CD4-positive, alpha-beta T cell treated with Interleukin-4 for 4 hours (primary cell): ENCODE measurements around the gene PRRT3.
"Not testable (repeated sequence)": the region's sequence is repeated elsewhere in the genome, so short reads cannot be mapped to it uniquely, and the experiment has no call there.

Experiments used
- DNase-seq: peaks from one replicate; pipeline ENCODE4 v3.0.0-alpha.2; 2020

The PRRT3 gene

DNA sequence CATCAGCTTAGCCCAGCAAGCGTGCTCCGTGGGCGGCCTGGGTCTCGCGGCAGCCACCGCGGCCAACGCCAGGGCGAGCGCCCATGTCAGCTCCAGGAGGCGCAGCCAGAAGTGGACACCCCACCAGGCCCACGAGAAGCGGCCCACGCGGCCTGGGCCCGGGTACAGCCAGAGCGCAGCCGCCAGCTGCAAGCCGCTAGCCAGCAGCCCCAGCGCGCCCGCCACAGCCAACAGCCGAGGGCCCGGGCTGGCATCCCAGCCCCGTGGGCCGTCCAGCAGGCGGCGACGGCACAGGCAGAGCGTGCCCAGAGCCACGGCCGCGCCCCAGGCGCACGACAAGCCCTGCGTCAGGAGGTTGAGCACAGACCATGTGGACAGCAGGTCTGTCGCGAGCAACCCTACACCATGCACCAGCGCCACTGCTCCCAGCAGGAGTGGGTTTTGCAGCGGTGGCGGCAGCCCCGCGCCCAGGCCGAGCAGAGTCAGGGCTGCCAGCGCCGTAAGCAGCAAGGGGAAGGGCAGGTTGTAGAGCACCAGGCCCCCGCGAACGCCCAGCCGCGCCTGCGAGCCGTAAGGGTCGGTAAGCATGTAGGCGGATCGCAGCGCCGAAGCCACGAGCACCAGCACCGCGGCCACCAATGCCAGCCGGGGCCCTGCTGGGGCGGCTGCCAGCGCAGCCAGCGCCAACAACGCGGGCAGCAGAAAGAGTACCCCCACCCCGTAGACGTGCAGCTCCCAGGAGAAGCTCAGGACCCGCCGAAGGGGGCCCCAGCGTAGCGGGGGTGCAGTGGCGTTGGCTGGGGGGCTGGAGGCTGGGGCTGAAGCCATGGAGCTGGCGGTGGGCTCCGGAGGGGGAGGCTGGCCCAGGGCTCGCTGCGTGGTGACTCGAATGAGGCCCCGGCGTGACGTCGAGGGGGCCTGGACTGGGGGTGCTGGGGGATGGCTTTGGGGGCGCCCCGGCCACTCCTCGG, 4.9 kb downstream of the PRRT3 start:
- DNase-seq = no peak

DNA sequence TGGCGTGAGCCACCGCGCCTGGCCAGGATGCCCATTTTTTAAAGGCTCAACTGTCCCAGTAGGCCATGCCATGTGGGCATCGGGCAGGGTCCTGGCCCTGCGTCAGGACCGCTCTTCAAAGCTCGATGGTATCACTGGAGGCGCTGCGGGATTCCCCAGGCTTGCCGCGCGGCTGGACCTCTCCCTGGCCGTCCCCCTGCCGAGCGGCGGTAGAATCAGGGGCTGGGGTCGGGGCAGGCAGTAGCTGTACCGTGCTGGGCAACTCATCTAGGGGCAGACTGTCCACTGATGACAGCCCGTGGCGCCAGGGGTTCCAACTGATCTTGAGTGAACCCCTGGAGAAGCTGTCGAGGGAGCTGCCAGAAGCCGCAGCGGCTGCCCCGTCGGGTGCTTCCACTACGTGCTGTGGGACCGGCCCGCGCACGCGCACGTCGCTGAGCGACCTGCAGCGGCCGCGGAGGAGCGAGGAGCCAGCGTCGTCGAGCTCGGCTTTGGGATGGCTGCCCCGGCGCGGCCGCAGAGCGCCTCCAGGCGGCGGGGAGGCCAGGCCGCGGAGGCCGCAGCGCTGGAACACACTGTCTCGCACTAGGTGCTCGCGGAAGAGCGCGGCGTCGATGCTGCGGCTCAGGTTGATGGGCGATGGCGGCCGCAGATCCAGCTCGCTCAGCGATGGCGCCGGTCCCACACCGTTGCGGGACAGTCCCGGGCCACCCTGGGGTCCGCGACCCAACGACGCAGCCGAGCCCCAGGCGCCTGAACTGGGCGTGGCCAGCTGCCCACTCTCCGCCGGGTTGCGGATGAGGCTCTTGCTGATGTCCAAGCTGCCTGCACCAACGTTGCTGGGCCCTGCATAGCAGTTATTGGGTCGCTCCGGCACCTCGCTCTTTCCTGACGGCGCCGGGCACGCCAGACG, 5.8 kb downstream of the PRRT3 start:
- peak; percentile 81 for DNase-seq

DNA sequence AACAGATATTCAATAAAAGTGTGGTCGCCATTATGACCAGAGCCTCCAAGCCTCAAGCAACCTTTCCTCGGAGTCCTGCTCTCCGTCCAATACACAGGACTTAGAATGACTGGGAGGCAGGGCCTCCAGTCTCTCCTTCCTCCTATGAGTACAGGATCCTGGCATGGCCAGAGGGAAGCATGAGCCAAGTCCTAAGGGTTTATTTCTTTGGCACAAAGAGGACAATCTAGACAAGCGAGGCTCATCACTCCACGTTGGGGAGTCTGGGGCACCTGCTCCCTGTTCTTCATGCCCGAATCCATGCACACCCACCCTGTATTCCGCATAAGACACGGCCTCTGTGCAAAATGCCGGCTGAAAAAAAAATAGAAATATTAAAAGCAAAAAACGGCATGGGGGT, 6.8 kb downstream of the PRRT3 start:
- DNase-seq = no peak

DNA sequence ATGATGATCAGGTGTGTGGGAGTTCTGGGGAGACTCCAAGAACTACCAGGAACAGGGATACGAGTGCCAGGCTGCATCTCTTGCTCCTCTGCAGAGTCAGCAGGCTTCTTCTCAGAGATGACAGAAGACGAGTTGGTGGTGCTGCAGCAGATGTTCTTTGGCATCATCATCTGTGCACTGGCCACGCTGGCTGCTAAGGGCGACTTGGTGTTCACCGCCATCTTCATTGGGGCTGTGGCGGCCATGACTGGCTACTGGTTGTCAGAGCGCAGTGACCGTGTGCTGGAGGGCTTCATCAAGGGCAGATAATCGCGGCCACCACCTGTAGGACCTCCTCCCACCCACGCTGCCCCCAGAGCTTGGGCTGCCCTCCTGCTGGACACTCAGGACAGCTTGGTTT, 7.9 kb downstream of the PRRT3 start:
- no peak for DNase-seq

DNA sequence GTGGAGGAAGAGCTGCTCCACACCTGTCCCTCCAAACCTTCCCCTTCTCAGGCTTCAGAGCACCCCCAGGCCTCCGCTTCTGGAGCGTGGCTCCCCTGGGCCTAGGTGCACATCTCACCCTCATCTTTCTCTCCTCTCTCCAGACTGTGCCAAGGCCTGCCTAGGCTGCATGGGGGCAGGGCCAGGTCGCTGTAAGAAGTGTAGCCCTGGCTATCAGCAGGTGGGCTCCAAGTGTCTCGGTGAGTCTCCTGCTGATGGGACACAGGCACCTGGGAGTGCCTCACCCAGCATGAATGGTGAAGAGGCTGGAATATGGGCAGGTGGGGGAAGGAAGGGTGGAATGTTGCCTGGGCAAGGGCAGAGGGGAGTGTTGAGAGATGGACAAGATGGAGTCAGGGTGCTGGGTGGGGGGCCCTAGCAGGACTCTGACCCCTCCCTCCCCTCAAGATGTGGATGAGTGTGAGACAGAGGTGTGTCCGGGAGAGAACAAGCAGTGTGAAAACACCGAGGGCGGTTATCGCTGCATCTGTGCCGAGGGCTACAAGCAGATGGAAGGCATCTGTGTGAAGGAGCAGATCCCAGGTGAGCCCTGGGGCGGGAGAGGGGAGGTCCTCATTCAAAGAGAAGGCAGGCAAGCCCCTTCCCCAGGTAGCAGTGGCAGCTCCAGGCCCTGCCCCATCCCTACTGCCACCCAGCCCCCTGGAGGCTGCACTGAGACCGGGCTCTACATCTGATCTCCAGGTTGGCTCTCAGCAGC, 9.1 kb downstream of the PRRT3 start:
- DNase-seq = no peak

DNA sequence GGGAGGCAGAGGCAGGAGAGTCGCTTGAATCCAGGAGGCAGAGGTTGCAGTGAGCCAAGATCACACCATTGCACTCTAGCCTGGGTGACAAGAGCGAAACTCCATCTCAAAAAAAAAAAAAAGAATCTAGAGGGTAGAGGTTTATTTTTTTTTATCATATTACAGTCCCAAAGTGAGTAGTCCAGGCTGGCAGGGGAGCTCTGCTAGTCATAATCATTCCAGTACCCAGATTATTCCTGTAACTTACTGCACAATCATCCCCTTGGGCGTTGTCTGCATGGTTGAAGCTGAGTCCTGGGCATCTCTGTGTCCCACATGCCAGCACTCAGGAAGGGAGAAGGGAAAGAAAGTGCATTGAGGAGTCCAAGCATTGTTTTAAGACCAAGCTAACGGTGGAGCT, 10.0 kb downstream of the PRRT3 start:
- no peak for DNase-seq

DNA sequence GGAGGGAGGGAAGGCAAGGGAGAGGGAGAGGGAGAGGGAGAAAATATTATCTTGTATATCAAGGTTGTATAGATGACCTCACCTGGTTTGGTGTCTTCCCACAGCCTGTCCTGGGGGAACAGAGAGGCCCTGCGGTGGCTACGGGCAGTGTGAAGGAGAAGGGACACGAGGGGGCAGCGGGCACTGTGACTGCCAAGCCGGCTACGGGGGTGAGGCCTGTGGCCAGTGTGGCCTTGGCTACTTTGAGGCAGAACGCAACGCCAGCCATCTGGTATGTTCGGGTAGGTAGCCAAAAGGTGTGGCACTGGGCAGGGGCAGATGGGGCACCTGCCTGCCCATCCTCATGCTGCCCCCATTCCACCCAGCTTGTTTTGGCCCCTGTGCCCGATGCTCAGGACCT, 11.5 kb downstream of the PRRT3 start:
- no peak for DNase-seq

DNA sequence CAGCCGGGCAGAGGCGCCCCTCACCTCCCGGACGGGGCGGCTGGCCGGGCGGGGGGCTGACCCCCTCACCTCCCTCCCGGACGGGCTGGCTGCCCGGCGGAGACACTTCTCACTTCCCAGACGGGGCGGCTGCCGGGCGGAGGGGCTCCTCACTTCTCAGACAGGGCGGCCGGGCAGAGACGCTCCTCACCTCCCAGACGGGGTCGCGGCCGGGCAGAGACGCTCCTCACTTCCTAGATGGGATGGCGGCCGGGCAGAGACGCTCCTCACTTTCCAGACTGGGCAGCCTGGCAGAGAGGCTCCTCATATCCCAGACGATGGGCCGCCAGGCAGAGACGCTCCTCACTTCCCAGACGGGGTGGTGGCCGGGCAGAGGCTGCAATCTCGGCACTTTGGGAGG, 12.3 kb downstream of the PRRT3 start:
- not testable (repeated sequence) for DNase-seq

DNA sequence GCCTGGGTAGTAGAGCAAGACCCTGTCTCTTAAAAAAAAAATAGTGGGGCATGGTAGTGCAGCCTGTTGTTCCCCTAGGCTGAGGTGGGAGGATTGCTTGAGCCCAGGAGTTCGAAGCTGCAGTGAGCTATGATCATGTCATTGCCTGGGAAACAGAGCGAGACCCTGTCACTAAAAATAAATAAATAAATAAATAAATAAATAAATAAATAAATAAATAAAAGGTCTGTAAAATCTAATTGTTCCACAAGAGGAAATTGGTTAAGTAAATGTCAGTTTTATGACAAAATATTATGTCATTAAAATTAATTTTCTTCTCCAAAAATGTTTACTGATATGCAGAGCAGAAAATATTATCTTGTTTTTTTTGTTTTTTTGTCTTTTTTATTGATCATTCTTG, 13.2 kb downstream of the PRRT3 start:
- no peak for DNase-seq

DNA sequence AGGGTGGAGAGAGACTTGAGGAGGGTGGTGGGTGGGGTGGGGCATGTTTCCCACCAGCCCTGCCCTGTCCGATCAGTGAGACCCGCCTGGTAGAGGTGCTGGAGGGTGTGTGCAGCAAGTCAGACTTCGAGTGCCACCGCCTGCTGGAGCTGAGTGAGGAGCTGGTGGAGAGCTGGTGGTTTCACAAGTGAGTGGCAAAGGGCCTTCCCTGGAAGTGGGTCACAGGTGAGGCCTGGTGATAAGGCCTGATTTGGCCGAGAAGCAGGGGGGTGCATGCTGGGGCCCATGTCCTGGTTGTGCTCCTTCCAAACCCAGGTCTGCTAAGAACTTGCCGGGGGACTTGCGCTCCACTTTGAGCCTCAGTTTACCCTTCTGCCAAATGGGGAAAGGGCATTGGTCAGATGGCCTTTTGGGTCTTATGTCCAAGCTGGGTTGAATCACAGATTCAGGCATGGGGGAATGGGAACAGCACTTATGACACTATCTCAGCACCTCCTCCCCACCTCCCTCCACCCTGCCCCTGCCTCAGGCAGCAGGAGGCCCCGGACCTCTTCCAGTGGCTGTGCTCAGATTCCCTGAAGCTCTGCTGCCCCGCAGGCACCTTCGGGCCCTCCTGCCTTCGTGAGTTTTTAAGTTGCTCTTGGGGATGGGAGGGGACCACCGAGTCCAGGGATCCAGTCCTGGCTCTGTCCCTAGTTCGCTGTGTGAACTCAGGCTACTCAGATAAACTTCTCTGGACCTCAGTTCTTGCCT, 14.5 kb downstream of the PRRT3 start:
- DNase-seq = no peak

DNA sequence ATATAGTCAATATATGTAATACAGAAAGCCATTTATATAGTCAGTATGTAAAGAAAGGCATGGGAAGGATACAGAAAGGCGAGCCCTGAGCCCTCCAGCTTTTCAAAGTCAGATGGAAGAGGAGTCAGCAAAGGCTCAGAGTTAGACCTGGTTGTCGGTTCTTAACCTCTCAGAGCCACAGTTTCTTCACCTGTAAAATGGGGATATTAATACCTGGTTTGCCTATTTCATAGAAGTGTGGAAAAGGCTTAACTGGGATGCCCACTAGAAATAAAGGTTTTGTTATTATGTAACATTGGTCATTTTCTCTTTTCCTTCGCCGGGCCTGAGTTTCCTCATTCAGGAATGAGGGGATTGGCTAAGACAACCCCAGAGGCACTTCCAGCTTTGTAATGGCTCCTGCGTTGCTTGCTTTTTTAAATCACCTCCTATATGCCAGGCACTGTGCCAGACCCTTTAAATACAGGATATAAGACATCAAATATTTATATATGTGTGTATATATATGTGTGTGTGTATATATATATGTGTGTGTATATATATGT, 16.2 kb downstream of the PRRT3 start:
- DNase-seq = no peak

DNA sequence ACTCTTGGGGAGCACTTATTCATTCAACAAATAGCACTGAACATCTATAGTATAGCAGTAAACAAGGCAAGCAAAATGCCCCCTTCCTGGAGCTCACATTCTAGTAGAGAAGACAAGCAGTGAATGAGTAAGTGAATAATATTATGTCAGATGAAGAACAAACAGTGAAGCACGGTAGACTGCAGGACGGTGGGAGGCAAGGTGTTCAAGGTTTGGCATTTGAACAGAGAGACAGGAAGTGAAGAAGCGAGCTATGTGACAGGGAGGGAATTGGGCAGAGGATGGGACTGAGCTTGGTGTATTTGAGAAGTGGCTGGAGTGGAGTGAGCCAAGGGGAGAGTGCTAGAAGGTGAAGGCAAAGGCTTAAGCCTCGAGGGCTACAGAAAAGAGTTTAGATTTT, 17.2 kb downstream of the PRRT3 start:
- no peak for DNase-seq

DNA sequence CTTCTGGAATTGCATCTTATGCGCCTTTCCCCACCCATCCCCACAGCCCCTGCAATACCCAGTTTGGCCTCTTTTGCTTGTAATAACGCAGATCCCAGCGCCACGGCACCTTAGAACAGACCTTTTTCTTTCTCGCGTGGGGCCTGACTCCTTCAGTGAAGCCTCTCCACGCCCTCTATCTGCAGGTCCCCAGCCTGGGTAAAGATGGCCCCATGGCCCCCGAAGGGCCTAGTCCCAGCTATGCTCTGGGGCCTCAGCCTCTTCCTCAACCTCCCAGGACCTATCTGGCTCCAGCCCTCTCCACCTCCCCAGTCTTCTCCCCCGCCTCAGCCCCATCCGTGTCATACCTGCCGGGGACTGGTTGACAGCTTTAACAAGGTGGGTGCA, 18.0 kb downstream of the PRRT3 start:
- DNase-seq = peak; percentile 28

DNA sequence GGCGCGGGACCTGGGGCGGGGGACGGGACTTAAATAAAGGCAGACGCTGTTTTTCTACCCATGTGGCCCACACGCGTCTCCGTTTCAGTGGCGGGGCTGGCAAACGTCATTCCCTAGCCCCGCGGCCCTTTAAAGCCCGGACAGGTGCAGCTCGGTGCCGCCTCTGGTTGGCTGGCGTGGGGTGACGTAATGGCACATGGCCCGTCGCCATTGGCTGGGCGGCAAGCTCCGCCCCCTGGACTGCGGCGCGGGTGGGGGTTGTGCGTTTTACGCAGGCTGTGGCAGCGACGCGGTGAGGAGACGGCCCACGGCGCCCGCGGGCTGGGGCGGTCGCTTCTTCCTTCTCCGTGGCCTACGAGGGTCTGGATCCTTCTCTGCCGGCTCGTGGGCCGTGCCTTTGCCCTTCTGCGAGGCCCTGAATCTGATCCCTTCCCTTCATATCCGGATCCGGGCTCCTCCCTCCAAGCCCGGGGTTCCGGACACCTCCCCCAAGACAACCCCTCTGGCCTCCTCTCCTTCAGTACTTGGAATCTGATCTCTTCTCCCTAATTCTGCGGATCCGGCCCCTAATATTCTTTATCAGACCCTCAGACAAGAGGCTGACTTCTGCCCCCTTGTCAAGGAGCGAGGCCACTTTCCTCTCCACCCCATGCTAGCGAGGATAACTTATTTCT, 18.5 kb downstream of the PRRT3 start, which contains the start of gene CRELD1:
TSS of gene CRELD1 (plus strand) at position 274 of the 674 bp plus-strand sequence. CDS start 605 bp downstream, outside the sequence.
- DNase-seq = peak; percentile 97

DNA sequence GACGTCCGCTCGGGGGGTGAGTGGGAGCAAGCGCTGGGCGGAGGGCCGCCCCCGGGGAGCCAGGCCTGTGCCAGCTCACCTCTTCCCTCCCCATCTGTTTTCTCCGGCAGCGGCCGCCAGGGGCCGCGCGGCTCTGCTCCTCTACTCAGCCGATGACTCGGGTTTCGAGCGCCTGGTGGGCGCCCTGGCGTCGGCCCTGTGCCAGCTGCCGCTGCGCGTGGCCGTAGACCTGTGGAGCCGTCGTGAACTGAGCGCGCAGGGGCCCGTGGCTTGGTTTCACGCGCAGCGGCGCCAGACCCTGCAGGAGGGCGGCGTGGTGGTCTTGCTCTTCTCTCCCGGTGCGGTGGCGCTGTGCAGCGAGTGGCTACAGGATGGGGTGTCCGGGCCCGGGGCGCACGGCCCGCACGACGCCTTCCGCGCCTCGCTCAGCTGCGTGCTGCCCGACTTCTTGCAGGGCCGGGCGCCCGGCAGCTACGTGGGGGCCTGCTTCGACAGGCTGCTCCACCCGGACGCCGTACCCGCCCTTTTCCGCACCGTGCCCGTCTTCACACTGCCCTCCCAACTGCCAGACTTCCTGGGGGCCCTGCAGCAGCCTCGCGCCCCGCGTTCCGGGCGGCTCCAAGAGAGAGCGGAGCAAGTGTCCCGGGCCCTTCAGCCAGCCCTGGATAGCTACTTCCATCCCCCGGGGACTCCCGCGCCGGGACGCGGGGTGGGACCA, 19.2 kb downstream of the PRRT3 start:
- DNase-seq = peak; percentile 88

DNA sequence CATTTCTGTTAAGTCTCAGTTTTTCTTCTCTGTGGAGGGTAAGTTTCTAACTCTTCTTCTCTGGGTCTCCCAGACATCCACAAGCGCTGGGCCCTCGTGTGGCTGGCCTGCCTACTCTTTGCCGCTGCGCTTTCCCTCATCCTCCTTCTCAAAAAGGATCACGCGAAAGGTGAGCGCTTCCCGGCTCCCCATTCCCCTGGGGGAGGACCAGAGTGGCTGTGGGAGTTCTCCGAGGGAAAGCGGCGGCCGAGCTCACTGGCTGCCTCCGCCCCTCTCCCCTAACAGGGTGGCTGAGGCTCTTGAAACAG, 19.7 kb downstream of the PRRT3 start:
- no peak for DNase-seq

DNA sequence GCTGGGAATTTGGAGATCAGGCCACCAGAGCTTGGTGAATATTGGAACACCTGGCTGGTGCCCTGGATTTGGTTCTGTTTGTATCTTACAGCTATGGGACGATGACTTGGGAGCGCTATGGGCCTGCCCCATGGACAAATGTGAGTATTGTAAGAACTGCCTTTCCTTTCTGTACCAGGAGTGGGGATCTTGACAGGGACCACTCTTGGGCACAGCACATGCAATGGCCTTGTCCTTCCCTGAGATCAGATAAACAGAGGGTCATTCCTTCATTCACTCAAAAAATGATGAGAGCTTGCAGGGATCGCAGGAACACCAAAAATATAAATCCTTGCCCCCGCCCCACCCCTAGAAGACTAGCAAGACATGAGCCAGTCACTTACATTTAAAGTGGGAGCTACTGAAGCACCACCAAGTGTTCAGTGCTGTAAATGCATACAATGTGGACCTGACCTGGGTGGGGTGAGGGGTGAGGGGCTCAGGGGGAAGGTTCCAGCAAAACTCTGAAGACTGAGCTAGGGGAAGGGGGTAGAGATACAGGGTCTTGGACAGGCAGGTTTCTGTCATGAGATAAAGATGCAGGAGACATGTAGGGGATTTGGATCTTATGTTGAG, 21.3 kb downstream of the PRRT3 start:
- no peak for DNase-seq

DNA sequence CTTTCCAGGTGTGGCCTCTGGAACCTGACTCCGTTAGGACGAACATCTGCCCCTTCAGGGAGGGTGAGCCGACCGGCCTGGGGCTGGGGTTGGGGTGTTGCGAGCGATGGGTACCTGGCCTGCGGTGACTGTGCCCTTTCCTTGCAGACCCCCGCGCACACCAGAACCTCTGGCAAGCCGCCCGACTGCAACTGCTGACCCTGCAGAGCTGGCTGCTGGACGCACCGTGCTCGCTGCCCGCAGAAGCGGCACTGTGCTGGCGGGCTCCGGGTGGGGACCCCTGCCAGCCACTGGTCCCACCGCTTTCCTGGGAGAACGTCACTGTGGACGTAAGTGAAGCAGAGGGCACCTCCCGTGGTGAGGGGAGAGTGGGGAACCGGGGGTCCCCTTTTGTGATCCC, 24.1 kb downstream of the PRRT3 start:
- no peak for DNase-seq

DNA sequence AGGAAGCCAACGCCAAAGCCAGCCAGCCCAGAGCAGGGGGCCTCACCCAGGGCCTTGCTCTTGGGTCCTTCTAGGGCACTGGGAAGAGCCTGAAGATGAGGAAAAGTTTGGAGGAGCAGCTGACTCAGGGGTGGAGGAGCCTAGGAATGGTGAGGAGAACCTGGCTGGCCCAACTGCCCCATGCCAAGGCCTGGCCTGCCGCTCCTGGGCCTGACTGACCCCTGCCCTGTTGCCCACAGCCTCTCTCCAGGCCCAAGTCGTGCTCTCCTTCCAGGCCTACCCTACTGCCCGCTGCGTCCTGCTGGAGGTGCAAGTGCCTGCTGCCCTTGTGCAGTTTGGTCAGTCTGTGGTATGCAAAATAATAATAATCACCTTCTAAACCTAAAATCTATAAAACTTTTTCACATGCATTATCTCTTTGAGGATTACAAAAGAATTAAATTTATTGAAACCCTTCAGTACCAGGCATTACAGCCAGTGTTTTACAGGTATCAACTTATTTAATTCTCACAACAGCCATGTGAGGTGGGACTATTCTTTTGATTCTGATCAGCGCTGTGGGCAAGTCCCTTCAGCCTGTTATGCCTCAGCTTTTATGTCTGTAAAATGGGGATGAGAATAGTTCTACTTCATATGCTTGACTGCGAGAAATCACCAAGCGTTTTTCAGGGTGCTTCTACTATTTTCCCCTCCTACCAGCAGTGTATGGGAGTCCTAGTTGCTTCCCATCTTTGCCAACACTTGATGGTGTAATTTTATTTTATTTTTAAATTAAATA, 33.8 kb downstream of the PRRT3 start:
- DNase-seq = no peak
